ENCODE data around the gene CBLB. TPM values are rescaled to one million over a fixed set of nuclear protein-coding genes. Genes with fewer than 3 reads are reported as not detected.

CBLB gene
- total RNA-seq, 2 donors from 2014 or later: 28.2 to 62.8 TPM

DNA sequence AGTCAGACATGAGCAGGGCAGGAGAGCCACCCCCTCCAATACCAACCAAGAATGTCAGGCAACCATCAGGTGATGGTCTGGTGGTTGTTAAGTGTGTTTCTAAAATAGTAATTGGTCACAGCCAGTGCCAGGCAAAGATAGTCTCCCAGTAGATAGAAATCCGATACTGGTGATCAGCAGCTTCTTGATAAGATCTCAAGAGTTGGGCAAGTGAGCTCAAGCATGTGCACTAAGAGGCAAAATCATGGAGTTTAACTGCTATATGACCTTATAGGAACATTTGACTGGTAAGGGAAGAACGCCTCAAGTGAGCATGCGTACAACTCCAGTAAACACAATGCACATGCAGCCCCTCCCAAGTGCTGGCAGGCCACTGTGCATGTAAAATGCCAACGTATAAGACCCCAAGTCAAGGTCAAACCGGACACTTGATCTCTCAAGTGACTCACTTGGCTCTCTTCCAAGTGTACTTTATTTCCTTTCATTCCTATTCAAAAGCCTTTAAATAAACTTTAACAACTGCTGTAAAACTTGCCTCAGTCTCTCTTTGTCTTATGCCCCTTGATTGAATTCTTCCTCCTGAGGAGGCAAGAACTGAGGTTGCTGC lies 36.0 kb upstream of the CBLB start:
- WGBS: 69% methylated on average over 5 of the region's 5 CpGs
- intact Hi-C loops (cut with DNase I): no loop called here

GRCh38 chr3:105904251-105904650 lies 35.4 kb upstream of the CBLB start:
- H3K27me3 ChIP-seq (replicated peaks; ENCODE audit: insufficient read depth): no peaks in the 10 kb centered on the region
- H3K36me3 ChIP-seq: no peaks in the 10 kb centered on the region
- TF ChIP-seq POLR2A (IDR thresholded peaks at IDR 0.05) (no peak), POLR2AphosphoS5 (IDR thresholded peaks at IDR 0.05) (no peak), CTCF (IDR thresholded peaks at IDR 0.05) (no peak)
- 98% methylated on average over 1 of the region's 1 CpG for WGBS
- H3K4me3 ChIP-seq: no peak overlapping the region
- H3K9me3 ChIP-seq: no peaks in the 10 kb centered on the region
- DNase-seq (ENCODE audit: low spot score): no peak
- no peaks in the 10 kb centered on the region for H3K4me1 ChIP-seq (replicated peaks)
- intact Hi-C loops (cut with DNase I): no loop called here
- H3K27ac ChIP-seq: no peak overlapping the region

More for the DNA sequence above, 36.0 kb upstream of the CBLB start:
- no peak overlapping the region for H3K4me3 ChIP-seq
- no peak for TF ChIP-seq CTCF (IDR thresholded peaks at IDR 0.05)
- no peak for TF ChIP-seq POLR2A (IDR thresholded peaks at IDR 0.05)
- TF ChIP-seq POLR2AphosphoS5 (IDR thresholded peaks at IDR 0.05): no peak
- H3K27me3 ChIP-seq (replicated peaks; ENCODE audit: insufficient read depth): no peaks in the 10 kb centered on the region
- H3K4me1 ChIP-seq (replicated peaks): no peaks in the 10 kb centered on the region
- no peak for DNase-seq (ENCODE audit: low spot score)
- no peaks in the 10 kb centered on the region for H3K9me3 ChIP-seq
- H3K36me3 ChIP-seq: no peaks in the 10 kb centered on the region
- H3K27ac ChIP-seq: no peak overlapping the region

DNA sequence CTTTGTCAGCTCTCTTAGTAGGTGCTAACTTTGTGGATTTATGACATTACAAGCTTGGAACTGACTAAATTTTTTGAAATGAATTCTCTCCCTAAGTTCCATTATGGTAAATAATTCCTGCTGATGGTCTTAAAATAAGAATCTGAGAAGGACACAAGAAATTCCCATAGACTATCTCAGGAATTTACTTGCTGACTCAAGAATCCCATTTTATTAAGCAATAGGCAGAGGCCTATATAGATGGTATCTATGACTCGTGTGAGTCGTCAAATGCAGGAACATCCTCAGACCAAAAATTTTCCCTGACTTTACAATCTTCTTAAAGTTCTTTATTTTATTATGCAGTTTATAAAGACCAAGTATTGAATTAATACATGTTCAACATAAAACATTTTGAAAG lies 30.7 kb upstream of the CBLB start:
- no peaks in the 10 kb centered on the region for H3K9me3 ChIP-seq
- intact Hi-C loops (cut with DNase I): no loop called here
- WGBS: 34% methylated on average over 2 of the region's 2 CpGs
- H3K27me3 ChIP-seq (replicated peaks; ENCODE audit: insufficient read depth): no peaks in the 10 kb centered on the region
- no peak overlapping the region for H3K27ac ChIP-seq
- TF ChIP-seq CTCF (IDR thresholded peaks at IDR 0.05): no peak
- TF ChIP-seq POLR2AphosphoS5 (IDR thresholded peaks at IDR 0.05): no peak
- no peak for TF ChIP-seq POLR2A (IDR thresholded peaks at IDR 0.05)
- no peaks in the 10 kb centered on the region for H3K36me3 ChIP-seq
- DNase-seq (ENCODE audit: low spot score): no peak
- H3K4me1 ChIP-seq (replicated peaks): no peaks in the 10 kb centered on the region
- H3K4me3 ChIP-seq: no peak overlapping the region

GRCh38 chr3:105891101-105891500 lies 22.3 kb upstream of the CBLB start:
- intact Hi-C loops (cut with DNase I): no loop called here
- no peaks in the 10 kb centered on the region for H3K9me3 ChIP-seq
- no peaks in the 10 kb centered on the region for H3K4me1 ChIP-seq (replicated peaks)
- H3K36me3 ChIP-seq: no peaks in the 10 kb centered on the region
- H3K4me3 ChIP-seq: no peak overlapping the region
- TF ChIP-seq CTCF (IDR thresholded peaks at IDR 0.05): no peak
- TF ChIP-seq POLR2AphosphoS5 (IDR thresholded peaks at IDR 0.05): no peak
- no peak for TF ChIP-seq POLR2A (IDR thresholded peaks at IDR 0.05)
- no peak for DNase-seq (ENCODE audit: low spot score)
- no peaks in the 10 kb centered on the region for H3K27me3 ChIP-seq (replicated peaks; ENCODE audit: insufficient read depth)
- H3K27ac ChIP-seq: no peak overlapping the region
- WGBS: 84% methylated on average over 1 of the region's 1 CpG

Data from prostate gland (tissue), 2 donors.